Smooth muscle cell (in vitro differentiated cells): ENCODE results near the gene THAP4. TPM values are rescaled to one million over a fixed set of nuclear protein-coding genes. Genes with fewer than 3 reads are reported as not detected.
A peak's percentile ranks its signal among the peaks of the same experiment; 100 is the strongest.

ENCODE experiments used
- DNase-seq: peaks from one replicate; lab custom pipeline; 2025; ENCODE audit not compliant: unreplicated experiment; lab: John Stamatoyannopoulos, UW
- H2AFZ ChIP-seq: fragments of 200-600 bp; sonication (generic); 2 replicates; pipeline ENCODE4 v1.6.0; 2016; ENCODE audit warnings: antibody characterized with exemption, low read depth, mild to moderate bottlenecking
- H3F3A ChIP-seq: fragments of 200-600 bp; sonication (generic); 2 replicates; pipeline ENCODE4 v1.6.0; 2017; ENCODE audit warnings: antibody characterized with exemption, low read depth
- H3K27ac ChIP-seq: fragments of 200-600 bp; sonication (generic); 2 replicates; pipeline ENCODE4 v1.5.1; 2016; ENCODE audit warnings: low read depth, mild to moderate bottlenecking
- H3K27me3 ChIP-seq: fragments of 200-600 bp; sonication (generic); 2 replicates; pipeline ENCODE4 v1.6.1; 2016; ENCODE audit warnings: low read depth, mild to moderate bottlenecking
- H3K36me3 ChIP-seq: fragments of 200-600 bp; sonication (generic); 2 replicates; pipeline ENCODE4 v1.5.1; 2016; ENCODE audit warnings: low read depth
- H3K4me1 ChIP-seq: fragments of 200-600 bp; sonication (generic); 2 replicates; pipeline ENCODE4 v1.5.1; 2016; ENCODE audit warnings: low read depth
- H3K4me2 ChIP-seq: fragments of 200-600 bp; sonication (generic); 2 replicates; pipeline ENCODE4 v1.6.0; 2016; ENCODE audit warnings: mild to moderate bottlenecking
- H3K4me3 ChIP-seq: fragments of 200-600 bp; sonication (generic); 2 replicates; pipeline ENCODE4 v1.5.1; 2016; ENCODE audit warnings: mild to moderate bottlenecking
- H3K79me2 ChIP-seq: fragments of 200-600 bp; sonication (generic); 2 replicates; pipeline ENCODE4 v1.6.0; 2016; ENCODE audit warnings: low read depth, mild to moderate bottlenecking
- H3K9ac ChIP-seq: fragments of 200-600 bp; sonication (generic); 2 replicates; pipeline ENCODE4 v1.6.0; 2016; ENCODE audit warnings: low read depth
- H3K9me3 ChIP-seq: fragments of 200-600 bp; sonication (generic); replicated peaks from 2 replicates; pipeline ENCODE4 v1.5.1; 2016; ENCODE audit warnings: low read depth
- H4K20me1 ChIP-seq: fragments of 200-600 bp; sonication (generic); 2 replicates; pipeline ENCODE4 v1.6.0; 2016; ENCODE audit warnings: low read depth
- WGBS: methylation state at CpG from one replicate; pipeline ENCODE4 v1.1.7; 2016; ENCODE audit warnings: low lambda C conversion rate; 5-methylcytosine and 5-hydroxymethylcytosine counted together
- polyA plus RNA-seq: library from polyadenylated mRNA; unstranded; fragments of >200 nt; fragmentation: Nextera tagmentation; extraction: Ambion mirVana; gene quantifications from 2 replicates; pipeline ENCODE4 v1.2.1, GENCODE V29; 2016
- total RNA-seq: library from RNA; depleted of rRNA; stranded (reverse); fragments of >200 nt; gene quantifications from 2 replicates; pipeline ENCODE4 v1.2.3, GENCODE V29; 2014
- TF ChIP-seq, protein P1 (sequence below): fragments of 200-600 bp; sonication (generic); IDR thresholded peaks from 2 replicates; pipeline ENCODE4 v1.5.1; 2017; ENCODE audit warnings: borderline replicate concordance, mild to moderate bottlenecking, antibody characterized with exemption; ENCODE audit not compliant: insufficient read depth, poor library complexity, severe bottlenecking

THAP4 gene
- total and polyA plus RNA-seq, 2 experiments from 2014 or later = 23.1 to 38.8 TPM

GRCh38 chr2:241541564-241542277 lies 95.2 kb downstream of the THAP4 start:
- no peak for DNase-seq
- H3K36me3 ChIP-seq = no peaks in the 10 kb centered on the region
- TF ChIP-seq, protein P1, sequence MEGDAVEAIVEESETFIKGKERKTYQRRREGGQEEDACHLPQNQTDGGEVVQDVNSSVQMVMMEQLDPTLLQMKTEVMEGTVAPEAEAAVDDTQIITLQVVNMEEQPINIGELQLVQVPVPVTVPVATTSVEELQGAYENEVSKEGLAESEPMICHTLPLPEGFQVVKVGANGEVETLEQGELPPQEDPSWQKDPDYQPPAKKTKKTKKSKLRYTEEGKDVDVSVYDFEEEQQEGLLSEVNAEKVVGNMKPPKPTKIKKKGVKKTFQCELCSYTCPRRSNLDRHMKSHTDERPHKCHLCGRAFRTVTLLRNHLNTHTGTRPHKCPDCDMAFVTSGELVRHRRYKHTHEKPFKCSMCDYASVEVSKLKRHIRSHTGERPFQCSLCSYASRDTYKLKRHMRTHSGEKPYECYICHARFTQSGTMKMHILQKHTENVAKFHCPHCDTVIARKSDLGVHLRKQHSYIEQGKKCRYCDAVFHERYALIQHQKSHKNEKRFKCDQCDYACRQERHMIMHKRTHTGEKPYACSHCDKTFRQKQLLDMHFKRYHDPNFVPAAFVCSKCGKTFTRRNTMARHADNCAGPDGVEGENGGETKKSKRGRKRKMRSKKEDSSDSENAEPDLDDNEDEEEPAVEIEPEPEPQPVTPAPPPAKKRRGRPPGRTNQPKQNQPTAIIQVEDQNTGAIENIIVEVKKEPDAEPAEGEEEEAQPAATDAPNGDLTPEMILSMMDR = no peak
- WGBS = 24% methylated on average over 38 of the region's 62 CpGs
- H3K4me1 ChIP-seq = peaks cover 12% of the 10 kb centered on the region
- H2AFZ ChIP-seq = no peak overlapping the region
- H3K9me3 ChIP-seq = no peaks in the 10 kb centered on the region
- peaks cover 24% of the 10 kb centered on the region for H3K27me3 ChIP-seq
- peak overlapping the region; percentile 81 for H3K4me2 ChIP-seq
- H3K4me3 ChIP-seq = no peak overlapping the region
- H3K27ac ChIP-seq = no peak overlapping the region
- H3K9ac ChIP-seq = no peak overlapping the region
- H3K79me2 ChIP-seq = no peaks in the 10 kb centered on the region
- H3F3A ChIP-seq = peaks cover 7% of the 10 kb centered on the region
- no peaks in the 10 kb centered on the region for H4K20me1 ChIP-seq

- H3K79me2 ChIP-seq = no peaks in the 10 kb centered on the region
- peak overlapping the region; percentile 35 for H3K4me3 ChIP-seq
- H3K27me3 ChIP-seq = peaks cover 24% of the 10 kb centered on the region
- H4K20me1 ChIP-seq = no peaks in the 10 kb centered on the region
- 25% methylated on average over 26 of the region's 68 CpGs for WGBS
- no peaks in the 10 kb centered on the region for H3K9me3 ChIP-seq
- H3K9ac ChIP-seq = no peak overlapping the region
- no peak for DNase-seq
- peaks cover 7% of the 10 kb centered on the region for H3F3A ChIP-seq
- no peaks in the 10 kb centered on the region for H3K36me3 ChIP-seq
- peak overlapping the region; percentile 81 for H3K4me2 ChIP-seq
- TF ChIP-seq, protein P1 = no peak
- peak overlapping the region; percentile 49 for H2AFZ ChIP-seq
- peak overlapping the region; percentile 35 for H3K27ac ChIP-seq
- H3K4me1 ChIP-seq = peaks cover 7% of the 10 kb centered on the region
These were observed 96.0 kb downstream of the THAP4 start for GRCh38 chr2:241540771-241541561.

GRCh38 chr2:241540401-241540770 lies 96.6 kb downstream of the THAP4 start:
- peak overlapping the region; percentile 81 for H3K4me2 ChIP-seq
- no peaks in the 10 kb centered on the region for H3K9me3 ChIP-seq
- TF ChIP-seq, protein P1 = no peak
- peak overlapping the region; percentile 35 for H3K4me3 ChIP-seq
- no peak overlapping the region for H3K9ac ChIP-seq
- H3K36me3 ChIP-seq = no peaks in the 10 kb centered on the region
- no peak overlapping the region for H2AFZ ChIP-seq
- H3K27ac ChIP-seq = peak overlapping the region; percentile 35
- 50% methylated on average over 10 of the region's 10 CpGs for WGBS
- peaks cover 7% of the 10 kb centered on the region for H3K4me1 ChIP-seq
- no peaks in the 10 kb centered on the region for H3K79me2 ChIP-seq
- peaks cover 24% of the 10 kb centered on the region for H3K27me3 ChIP-seq
- DNase-seq = no peak
- no peaks in the 10 kb centered on the region for H4K20me1 ChIP-seq
- H3F3A ChIP-seq = peaks cover 7% of the 10 kb centered on the region
